GF-D8 (cell line): ENCODE results near the gene COL4A1.
A peak's percentile ranks its signal among the peaks of the same experiment; 100 is the strongest.

ENCODE experiments used
- DNase-seq: peaks from one replicate; lab custom pipeline; 2025; lab: John Stamatoyannopoulos, UW

The COL4A1 gene

DNA sequence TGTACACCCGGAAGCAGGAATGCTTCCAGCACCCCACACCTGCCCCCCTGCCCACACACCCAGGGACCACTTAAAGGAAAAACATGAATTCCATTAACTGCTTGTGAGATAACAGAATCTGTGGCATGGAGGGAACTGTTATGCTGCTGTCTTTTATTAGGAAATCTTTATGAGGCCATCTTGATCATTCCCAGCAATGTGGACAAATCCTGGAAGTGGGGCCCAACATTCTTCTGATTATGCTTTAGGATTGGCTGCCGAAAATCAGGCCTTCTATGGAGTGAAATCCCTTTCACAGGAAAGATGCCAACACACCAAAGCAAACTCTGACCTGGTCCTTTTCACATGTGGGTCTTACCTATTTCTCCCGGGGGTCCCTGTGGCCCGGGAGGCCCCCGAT lies 114.5 kb downstream of the COL4A1 start:
- DNase-seq: no peak

DNA sequence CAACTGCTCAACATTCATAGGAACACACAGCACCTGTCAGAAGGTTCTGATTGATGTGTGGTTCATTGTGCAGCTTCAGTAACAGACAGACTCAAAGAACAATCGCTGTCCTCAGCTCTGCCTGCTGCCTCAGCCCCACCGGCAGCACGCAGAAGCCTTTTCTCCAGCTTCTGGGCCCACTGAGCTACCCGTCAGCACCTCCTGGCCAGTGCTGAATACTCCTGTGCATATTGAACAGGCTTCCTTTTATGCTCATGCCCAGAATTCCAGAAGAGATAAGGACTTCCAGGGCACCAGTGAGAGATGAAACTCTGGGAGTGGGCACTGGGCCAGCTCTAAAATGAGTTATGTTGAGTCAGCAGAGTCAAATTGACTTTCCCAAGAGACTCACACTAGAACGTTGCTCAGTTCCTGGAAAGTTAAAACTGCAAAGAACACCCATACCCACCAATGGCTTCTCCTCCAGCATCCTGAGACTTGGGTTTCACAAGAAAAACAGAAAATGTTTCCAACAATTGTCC lies 119.3 kb downstream of the COL4A1 start:
- no peak for DNase-seq

DNA sequence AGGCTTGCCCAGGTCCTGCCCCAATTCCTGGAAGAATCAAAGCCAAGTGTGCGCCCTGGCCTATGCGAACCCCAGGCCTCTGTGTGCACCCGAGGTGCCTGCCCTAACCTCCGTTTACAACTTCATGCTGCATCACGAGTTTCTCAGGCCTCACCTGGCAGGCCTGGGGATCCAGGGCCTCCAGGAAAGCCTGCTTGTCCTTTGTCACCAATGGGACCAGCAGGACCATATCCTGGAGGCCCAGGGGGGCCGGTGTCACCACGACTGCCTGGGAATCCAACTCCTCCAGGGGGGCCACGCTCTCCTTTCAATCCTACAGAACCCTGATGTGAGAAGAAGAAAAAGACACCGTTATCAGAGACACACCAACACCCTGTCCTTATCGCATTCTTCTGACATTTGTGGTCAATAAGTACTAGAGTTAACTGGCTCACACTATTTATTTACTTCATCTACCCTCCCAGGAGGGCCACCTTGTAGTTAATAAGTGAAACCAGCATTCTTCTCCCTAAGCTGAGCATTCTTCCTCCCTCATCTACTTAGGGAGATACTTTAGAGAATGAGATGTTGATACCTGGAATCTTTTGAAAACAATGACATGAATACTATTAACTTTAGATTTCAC lies 120.6 kb downstream of the COL4A1 start:
- DNase-seq: no peak

DNA sequence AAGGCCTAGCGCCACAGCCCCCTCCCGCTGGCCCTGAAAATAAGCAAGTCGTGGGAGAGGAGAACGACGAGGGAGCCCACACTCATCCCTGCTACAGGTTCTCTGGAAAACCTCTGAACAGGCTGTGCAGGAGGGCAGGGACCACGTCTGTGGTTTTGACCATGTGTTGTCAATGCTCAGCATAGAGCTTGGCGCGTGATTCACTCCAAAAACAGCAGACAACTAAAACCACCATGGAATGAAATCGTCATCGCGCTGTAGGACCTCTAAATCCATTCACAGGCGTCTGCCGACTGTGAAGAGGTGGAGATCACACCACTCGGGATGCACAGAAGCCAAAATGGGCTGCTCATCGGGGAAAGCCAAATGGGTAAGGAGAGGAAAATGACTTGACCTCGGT lies 121.3 kb downstream of the COL4A1 start:
- DNase-seq: no peak

DNA sequence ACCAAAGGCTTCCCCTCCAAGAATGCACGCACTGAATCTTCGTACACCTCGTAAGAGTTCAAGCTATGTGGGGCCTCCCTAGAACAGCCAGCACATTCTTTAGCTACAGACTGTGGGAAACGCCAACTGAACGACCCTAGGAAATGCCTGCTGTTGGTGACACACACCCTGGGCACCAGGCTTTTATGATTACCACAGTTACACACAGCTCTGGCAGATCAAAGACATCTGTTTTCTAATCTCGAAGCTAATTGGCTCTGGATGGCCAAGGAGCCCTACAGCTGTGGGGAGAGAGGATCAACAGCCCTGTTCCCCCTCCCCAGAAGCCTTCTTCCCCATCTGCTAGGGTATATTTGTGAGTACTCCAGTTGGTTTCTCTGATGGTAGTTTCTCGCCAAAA lies 123.0 kb downstream of the COL4A1 start:
- no peak for DNase-seq

DNA sequence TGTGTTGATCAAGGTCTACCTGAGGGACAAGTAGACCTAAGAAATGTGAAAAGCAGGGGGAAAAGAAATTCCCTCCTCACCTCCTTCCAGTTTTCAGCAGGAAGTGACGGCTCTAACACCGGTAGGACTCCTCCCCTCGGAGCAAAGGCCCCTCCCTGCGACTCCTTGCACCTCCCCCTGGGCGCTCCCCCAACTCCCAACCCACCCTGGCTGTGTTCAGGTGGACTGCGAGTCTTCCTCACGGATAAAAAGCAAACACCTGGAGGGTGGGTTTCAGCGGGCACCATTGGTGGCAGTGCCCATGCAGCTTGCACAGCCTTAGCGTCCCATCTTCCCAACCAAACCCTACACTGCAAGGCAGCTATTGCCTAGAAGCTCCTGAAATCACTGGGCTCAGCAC lies 124.5 kb downstream of the COL4A1 start:
- DNase-seq: no peak

DNA sequence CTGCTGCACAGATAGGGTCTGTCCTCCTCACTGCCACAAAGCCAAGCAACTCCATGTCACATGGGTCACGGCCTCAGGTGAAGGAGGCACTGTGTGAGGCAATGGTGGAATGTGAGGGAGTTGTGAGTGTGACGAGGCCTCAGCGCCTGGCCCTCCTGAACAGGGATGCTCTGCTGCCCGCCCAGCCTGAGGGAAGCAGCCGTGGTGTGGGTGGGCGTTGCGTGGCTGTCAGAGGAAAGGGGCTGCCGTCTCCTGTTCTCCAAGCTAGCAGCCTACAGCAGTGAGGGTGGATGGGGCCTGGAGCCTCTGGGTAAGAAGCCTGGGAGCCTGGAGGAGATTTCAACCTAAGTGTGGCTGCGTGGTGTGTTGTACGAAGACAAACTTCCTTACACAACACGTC lies 125.0 kb downstream of the COL4A1 start:
- no peak for DNase-seq

DNA sequence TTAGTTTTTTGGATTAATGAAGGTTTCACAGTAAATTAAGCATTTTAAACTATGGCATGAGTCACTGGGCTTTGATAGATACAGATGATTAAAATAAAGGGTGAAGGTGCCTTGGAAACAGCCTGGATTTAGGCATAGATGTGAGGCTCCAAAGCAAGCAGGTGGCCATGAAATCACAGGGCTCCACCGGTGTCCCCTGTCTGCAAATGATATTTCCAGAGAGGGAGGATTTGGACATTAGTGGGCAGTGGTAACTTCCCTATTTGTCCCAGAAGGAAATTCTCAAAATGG lies 127.2 kb downstream of the COL4A1 start:
- no peak for DNase-seq

DNA sequence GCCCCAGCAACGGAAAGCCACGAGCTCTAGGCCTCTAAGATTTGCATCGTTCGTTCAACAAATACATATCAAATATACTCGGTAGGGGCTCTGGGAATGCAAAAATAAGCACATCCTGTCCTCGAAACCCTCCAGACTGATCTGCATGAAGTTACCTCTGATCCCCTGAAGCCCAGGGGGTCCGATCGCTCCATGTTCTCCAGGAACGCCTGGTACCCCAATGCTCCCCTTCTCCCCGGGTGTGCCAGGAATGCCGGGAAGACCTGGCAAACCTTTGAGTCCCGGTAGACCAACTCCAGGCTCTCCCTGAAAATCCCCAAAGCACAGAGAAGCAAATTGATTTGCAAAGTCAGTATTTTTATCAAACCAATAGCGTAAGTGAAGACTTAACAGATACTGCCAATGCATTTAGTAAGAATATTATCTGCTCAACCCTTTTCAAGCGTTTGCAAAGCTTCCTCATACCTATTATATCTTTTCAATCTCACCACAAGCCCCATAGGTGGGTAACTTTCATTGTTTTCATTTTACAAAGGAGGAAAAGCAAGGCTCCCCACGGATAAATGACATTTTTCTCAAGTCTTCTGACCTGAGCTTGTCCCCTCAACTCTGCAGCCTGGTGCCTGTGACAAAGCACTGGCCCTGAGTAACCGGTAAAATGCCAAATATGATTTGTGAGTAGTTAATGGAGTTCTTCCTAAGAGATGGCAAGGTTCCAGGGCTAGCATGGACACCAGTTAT lies 127.7 kb downstream of the COL4A1 start:
- DNase-seq: no peak

DNA sequence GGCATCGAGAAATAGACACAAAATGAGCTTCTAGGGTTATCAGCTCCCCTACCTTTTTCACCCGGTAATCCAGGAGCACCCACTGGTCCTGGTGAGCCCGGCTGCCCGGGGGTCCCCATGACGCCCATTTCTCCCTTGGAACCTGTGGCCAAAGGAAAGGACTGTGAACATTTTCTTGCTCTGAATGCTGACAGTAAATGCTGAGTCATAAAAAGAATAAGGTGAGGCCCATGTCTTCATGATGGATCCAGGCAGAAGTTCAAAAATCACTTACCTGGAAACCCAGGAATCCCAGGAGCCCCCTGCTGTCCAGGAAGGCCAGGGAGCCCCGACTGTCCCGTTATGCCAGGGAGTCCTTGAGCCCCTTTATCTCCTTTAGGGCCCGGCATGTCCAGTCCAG lies 129.2 kb downstream of the COL4A1 start:
- DNase-seq: no peak

DNA sequence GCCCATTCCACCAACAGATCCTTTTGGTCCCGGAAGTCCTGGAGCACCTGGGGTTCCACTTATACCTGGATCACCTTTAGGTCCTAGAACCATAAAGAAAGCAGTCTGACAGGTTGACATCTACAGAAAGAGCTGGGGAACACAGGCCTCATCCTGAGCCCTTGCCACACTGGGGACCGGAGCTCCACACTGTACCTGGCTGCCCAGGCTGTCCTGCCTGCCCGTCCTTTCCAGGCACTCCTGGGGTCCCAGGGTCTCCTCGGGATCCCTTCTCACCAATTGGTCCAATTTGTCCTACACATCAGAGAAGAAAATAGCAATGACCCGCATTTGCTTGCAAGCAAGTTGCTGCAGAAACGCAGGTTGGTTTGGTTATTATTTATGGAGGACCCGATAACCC lies 130.5 kb downstream of the COL4A1 start:
- no peak for DNase-seq

DNA sequence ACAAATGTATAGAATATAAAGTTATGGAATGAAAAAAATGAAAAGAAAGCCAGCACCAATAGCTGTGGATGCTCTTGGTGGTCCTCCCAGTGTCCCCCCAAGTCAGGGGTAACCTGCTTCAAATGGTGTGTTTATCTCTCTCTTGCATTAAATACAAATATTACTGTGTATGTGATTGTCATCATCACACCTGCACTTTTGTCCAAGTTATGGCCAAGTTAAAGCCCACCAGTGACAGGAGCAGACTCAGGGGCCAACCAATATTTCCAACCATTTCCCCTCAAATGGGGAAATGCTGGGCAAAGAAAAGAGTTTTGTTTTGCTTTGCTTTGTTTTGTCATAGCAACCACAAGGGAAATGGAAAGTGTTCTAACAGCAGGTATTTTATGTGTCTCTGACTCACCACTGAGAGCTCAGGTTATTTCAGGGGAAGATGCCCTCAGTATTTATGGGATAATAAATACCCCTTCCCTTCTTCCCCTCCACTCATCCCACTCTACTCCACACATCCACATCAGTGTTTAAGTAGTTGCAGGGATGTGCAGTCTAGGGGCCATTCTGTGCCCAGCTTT lies 133.6 kb downstream of the COL4A1 start:
- DNase-seq: no peak

DNA sequence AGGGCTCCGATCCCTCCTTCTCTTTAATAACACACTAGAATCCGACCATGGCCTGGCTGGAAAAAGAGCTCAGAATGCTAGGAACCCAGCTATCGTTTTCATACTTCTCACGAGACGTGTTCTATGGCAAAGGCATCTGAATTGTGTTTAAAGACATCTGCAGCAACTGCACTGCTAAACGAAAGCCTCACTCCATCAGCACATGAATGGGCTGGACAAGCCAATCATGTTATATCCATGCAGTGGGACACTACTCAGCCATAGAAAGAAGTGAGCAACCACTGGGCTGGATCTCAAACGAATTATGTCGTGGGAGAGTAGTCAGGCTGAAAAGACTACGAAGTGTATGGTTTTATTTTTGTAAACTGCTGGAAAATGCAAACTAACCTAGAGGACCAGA lies 136.1 kb downstream of the COL4A1 start:
- DNase-seq: no peak

DNA sequence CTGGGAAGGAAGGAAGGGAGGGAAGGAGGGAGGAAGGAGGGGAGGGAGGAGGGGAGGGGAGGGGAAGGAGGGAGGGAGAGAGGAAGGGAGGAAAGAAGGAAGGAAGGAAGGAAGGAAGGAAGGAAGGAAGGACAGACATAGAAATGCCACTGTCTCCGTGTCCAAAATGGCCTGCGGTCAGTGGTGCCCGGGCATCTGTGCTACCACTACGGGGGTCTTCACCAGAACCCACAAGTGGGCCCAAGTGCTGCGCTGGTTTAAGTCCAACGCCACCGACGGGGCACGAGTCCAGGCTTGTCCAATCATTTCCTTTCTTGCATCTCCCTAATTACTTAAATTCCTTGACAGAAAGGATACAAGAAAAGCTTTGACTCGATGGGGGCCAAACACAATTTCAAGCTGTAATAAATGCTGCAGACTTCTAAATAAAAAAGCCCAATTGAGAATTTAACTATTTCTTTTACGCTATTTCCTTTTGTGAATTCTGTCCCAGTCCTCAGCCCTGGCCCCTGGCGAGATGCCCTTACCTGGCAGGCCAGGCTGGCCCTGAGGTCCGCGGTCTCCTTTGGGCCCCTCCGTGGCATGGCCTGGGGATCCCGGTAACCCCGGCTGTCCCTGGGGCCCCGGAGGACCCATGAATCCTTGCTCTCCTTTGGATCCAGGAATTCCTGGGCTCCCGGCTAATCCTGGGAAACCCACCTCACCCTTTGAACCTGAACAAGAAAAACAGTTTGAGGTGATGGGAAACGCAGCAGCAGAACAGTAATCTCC lies 136.8 kb downstream of the COL4A1 start:
- DNase-seq: no peak

DNA sequence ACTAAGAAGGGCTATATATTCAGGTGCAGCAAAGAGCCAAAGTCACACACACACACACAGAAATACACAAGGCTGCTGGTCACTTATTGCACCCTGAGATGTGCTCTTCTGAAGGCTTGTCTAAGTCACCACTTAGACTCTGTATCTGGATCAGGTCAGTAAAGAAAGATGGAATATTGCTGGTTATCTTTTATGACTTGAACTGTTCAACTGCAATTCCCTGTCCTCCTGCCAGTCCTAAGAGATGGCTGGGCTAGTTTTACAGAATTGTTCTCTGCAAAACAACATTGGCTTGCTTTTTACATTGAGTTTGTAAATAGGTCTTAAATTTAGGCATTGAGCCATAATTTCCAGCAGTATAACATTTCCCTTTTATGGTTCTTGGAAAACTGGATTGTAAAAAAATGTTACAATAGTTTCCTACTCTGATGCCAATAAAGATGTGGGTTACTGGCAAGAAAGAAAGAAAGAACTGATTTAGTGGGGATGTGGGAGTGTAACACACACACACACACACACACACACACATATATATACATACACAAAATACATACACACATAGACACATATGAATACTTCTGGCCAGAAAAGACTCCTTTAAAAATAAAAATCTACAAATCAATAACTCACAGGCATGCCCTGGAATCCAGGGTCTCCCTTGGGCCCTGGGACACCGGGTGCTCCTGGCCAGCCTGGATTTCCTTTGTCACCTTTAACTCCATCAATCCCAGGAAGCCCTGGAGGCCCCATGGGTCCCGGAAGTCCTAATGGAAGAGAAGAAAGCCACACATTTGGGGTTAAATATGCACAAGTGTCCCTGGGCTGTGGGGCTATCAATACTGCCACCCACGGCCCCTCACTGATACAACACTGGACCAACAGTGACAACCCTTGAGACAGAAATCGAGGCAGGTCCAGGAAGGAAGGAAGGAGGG lies 137.7 kb downstream of the COL4A1 start:
- peak; percentile 46 for DNase-seq

DNA sequence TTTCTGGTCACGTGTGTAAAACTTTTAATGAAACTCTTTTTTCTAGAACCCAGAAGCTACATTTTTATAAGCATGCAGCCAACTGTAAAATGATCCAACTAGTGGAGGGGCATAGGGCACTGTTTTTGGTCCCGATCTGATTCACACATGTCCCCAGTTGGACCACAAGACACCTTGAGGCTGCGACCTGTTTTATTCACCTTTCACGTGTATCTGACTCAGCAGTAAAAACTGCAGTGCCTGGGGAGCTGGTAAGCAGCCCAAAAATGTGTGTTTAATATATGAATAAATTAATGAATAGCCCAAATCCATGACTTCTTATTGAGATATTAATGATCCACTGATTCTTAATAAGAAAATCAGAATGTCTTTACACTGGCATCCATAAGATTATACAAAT lies 140.4 kb downstream of the COL4A1 start:
- DNase-seq: no peak

DNA sequence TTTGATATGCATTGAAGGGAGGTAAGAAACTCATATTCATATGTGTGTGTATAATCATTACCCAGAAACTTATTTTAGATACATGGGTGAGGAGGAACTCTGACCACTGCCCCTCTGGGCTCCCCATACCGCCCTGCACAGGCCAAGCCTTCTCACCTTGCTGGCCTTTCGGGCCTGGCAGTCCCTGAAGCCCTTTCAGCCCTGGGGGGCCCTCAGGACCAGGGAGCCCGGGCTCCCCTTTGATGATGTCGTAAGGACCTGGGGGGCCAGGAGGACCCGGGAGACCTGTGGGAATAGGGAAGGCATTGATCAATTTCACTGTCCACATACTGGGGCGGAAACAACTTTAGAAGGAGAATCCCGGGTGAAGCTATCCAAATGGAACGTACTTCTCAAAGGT lies 142.3 kb downstream of the COL4A1 start:
- no peak for DNase-seq

DNA sequence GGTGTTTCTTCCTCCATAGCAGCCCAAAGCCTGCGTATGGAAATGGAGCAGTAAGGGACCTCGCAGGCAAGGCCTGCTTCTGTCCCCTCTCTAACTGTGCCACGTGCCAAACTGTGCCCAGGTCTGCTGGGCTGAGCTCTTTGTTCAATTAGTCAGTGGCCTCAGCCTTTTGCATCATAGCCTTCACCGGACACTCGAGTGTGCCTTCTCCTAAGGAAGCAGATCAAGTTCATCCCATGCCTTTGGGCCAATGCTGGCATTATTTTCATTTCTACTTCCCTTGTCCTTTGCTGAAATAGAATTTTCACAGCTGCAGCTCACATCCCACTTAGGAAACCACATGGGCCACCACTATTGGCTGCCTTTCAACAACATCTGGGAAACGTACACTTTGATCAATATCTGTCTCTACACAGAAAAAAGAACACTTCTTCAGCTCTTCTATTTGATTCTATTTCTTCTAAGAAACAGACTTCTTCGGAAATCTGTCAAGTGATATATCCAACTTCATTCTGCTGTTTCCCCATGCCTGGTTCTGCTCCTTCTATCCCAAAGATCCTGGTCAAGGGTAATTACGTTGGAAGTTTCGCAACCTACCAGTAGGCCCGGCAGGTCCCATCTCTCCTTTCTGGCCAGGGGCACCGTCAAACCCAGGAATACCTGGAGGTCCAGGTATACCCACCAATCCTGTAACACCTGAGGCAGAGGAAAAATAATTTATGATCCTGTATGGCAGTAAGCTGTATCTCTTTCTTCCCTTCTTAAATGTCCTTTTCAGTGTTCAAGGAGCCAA lies 143.9 kb downstream of the COL4A1 start:
- DNase-seq: peak; percentile 78

DNA sequence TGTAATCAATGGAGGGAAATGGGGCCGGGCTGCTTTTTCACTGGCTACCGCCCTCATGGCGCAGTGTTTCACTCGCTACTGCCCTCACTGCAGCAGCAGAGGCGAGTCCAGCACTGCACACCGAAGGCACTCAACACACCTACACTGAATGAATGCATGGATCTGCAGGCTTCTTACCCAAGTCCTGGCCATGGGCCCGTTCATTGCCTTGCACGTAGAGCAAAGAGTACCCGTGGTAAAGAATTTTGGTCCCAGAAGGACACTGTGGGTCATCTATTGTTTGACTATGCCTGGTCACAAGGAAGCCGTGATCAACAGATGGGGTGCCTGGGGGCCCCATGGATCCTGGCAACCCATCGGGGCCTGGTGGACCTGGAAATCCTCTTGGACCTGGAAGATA lies 144.9 kb downstream of the COL4A1 start:
- no peak for DNase-seq

DNA sequence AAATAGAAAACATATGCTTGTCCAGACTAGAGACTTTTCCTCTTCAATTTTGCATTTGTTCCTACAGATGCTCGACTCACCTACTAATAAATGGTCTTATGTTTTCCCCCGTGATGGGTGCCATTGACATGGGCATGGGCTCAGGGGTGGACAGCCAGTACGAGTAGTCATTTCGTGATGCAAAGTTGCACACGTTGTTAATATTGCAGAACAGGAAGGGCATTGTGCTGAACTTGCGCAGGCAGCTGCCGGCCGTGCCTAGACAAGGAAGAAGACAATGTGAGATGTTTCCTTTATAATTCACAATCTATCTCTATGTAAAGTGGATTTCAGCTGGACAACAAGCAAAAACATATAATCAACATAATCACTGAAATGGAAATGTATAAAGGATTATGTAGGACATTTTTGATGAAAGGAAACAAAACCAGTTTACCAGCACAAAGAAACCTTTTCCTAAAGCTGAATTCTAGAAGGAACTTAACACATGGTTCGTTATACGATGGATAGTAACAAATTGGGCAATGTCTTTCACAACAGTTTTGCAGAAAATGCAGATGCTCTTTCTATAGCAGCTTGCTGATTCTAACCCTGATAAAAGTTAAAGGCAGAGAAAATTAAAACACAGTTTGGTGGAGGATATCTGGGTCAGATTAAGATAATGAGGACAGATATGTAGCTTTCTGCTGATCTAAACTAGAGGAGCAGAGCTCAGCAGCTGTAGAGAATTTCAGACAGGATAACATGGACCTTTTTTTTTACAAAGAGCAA lies 145.7 kb downstream of the COL4A1 start:
- DNase-seq: peak; percentile 99
